PC-3 (cell line): ENCODE results near the gene VDAC2. TPM values are rescaled to one million over a fixed set of nuclear protein-coding genes. Genes with fewer than 3 reads are reported as not detected.

ENCODE experiments used
- ATAC-seq: fragments of 200-7000 bp; cut with Tn5 transposase; 2 replicates; pipeline ENCODE4 v1.9.1; 2020; ENCODE audit warnings: mild to moderate bottlenecking, moderate library complexity
- BruUV-seq: library from RNA; stranded (reverse); fragments of 400-500 nt; replicated peaks from 2 replicates; lab custom pipeline; 2021; lab: Mats Ljungman, UMichigan
- CTCF ChIA-PET: fragments of 300-600 bp; sonication (Branson Sonifier 250); formaldehyde crosslinking; loops from one replicate; lab custom pipeline; 2022; ENCODE audit warnings: antibody characterized with exemption; lab: Charles Lee
- POLR2A ChIA-PET: fragments of 300-600 bp; sonication (Branson Sonifier 250); formaldehyde crosslinking; loops from one replicate; lab custom pipeline; 2022; ENCODE audit warnings: antibody characterized with exemption; ENCODE audit not compliant: unreplicated experiment; lab: Charles Lee
- DNase-seq: peaks from one replicate; pipeline ENCODE4 v3.0.0-alpha.2; 2015
- H2AFZ ChIP-seq: fragments of 300-600 bp; sonication (generic); 2 replicates; pipeline ENCODE4 v1.6.0; 2016; ENCODE audit warnings: antibody characterized with exemption, low read length
- H3F3A ChIP-seq: fragments of 300-600 bp; sonication (generic); one replicate; pipeline ENCODE4 v1.6.0; 2017; ENCODE audit warnings: antibody characterized with exemption, low read length, control low read depth, mild to moderate bottlenecking; ENCODE audit not compliant: unreplicated experiment
- H3K27ac ChIP-seq: fragments of 300-600 bp; sonication (generic); 2 replicates; pipeline ENCODE4 v1.5.1; 2016; ENCODE audit warnings: mild to moderate bottlenecking, low read length
- H3K27me3 ChIP-seq: fragments of 300-600 bp; sonication (generic); 2 replicates; pipeline ENCODE4 v1.6.1; 2016; ENCODE audit warnings: low read length, mixed read lengths
- H3K36me3 ChIP-seq: fragments of 300-600 bp; sonication (generic); 2 replicates; pipeline ENCODE4 v1.6.1; 2016; ENCODE audit warnings: low read depth, mixed run types, low read length, mixed read lengths
- H3K4me1 ChIP-seq: fragments of 300-600 bp; sonication (generic); 2 replicates; pipeline ENCODE4 v1.5.1; 2016; ENCODE audit warnings: low read length; ENCODE audit not compliant: insufficient read depth
- H3K4me2 ChIP-seq: fragments of 300-600 bp; sonication (generic); 2 replicates; pipeline ENCODE4 v1.6.0; 2016; ENCODE audit warnings: low read length
- H3K4me3 ChIP-seq: fragments of 300-600 bp; sonication (generic); 2 replicates; pipeline ENCODE4 v1.5.1; 2016; ENCODE audit warnings: mild to moderate bottlenecking, low read length, mixed read lengths
- H3K79me2 ChIP-seq: fragments of 300-600 bp; sonication (generic); 2 replicates; pipeline ENCODE4 v1.6.1; 2017; ENCODE audit warnings: low read length, mixed read lengths
- H3K9ac ChIP-seq: fragments of 300-600 bp; sonication (generic); 2 replicates; pipeline ENCODE4 v1.6.0; 2016; ENCODE audit warnings: mild to moderate bottlenecking, low read length
- H3K9me2 ChIP-seq: fragments of 300-600 bp; sonication (generic); replicated peaks from 2 replicates; pipeline ENCODE4 v1.6.1; 2016; ENCODE audit warnings: mixed run types, low read length, mixed read lengths
- H3K9me3 ChIP-seq: fragments of 300-600 bp; sonication (generic); 2 replicates; pipeline ENCODE4 v1.6.1; 2016; ENCODE audit warnings: low read length, mixed read lengths
- H4K20me1 ChIP-seq: fragments of 300-600 bp; sonication (generic); 2 replicates; pipeline ENCODE4 v1.6.1; 2016; ENCODE audit warnings: low read length, mixed read lengths
- EZH2 ChIP-seq: fragments of 300-600 bp; sonication (generic); IDR thresholded peaks from one replicate; pipeline ENCODE4 v1.6.1; 2017; ENCODE audit warnings: antibody characterized with exemption, mild to moderate bottlenecking, low read length; ENCODE audit not compliant: unreplicated experiment
- EZH2phosphoT487 ChIP-seq: fragments of 300-600 bp; sonication (generic); IDR thresholded peaks from 2 replicates; pipeline ENCODE4 v1.6.1; 2018; ENCODE audit warnings: mild to moderate bottlenecking, antibody characterized with exemption, low read length, borderline replicate concordance
- intact Hi-C: fragments of 100-400 bp; cut with micrococcal nuclease; formaldehyde crosslinking; loops from 2 replicates; pipeline ENCODE4 v1.9.0; 2023
- total RNA-seq: library from RNA; depleted of rRNA; stranded (reverse); fragments of >200 nt; gene quantifications from 2 replicates; pipeline ENCODE4 v1.2.3, GENCODE V29; 2014
- TF ChIP-seq, protein P1 (sequence below): fragments of 300-600 bp; sonication (generic); conservative IDR thresholded peaks from 2 replicates; pipeline ENCODE4 v1.5.1; 2017; ENCODE audit warnings: antibody characterized with exemption, low read depth, mild to moderate bottlenecking, low read length

VDAC2 gene
- total RNA-seq, 1 experiment from 2014 or later = 542 TPM

DNA sequence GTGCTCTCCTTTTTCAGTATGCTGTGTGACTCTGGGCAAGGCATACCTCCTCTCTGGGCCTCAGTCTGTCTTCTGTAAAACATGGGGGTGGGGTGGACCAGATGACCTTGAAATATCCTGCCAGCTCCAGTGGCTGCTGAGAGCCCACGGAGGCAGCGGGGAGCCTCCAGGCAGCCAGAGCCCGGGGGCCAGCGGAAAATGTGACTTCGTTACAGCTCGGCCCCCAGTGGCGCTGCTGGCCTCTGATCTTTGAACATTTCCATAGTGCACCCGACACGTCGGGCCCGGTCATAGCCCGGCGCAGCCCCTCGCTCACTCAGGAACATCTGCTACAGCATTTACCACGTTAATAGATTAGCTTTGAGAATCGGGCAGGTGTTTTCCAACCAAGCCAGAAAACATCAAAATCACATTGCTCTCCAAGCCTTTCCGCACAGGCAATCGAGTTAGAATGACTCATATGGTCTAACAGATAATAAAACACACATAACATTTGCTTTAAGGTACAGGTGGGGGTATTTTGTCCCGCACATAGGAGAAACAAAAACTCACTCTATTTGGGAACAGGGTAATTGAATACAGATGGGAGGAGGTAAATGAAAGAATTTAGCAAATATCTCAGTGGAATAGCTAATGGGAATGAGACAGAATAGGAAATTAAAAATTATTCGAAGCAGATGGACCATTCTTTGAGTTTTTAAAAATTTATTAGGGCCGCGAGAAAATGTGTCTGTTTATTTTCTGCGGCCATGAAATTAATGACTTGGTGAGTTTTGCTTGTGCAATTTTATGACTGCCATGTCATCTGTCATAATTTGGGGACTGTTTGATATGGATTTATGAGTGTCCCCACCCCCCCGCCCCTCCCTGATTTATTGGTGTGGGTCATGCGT, 51.5 kb downstream of the VDAC2 start:
- ATAC-seq (peak; percentile 77), DNase-seq (peak; percentile 87)
- H3K79me2 ChIP-seq = no peaks in the 10 kb centered on the region
- peak overlapping the region; percentile 37; the same call in 1 of the 2 replicates for H3K4me3 ChIP-seq
- intact Hi-C loops = loop anchor here (1.0 kb wide), 1 partner anchor 133 kb away; no protein-coding TSS in a partner anchor
- H3K36me3 ChIP-seq = no peaks in the 10 kb centered on the region
- peaks cover 5% of the 10 kb centered on the region for H3F3A ChIP-seq
- ChIA-PET CTCF (interaction anchor here (1.1 kb wide), 1 partner anchor 133 kb away, joined by 4 read pairs; no protein-coding TSS in a partner anchor), POLR2A (interaction anchor here (0.6 kb wide), 1 partner anchor 1007 kb away, joined by 6 read pairs; no protein-coding TSS in a partner anchor)
- H3K4me1 ChIP-seq = peaks cover 28% of the 10 kb centered on the region
- no peaks in the 10 kb centered on the region for H3K9me2 ChIP-seq
- H3K27ac ChIP-seq = peak overlapping the region; percentile 66
- no peak for TF ChIP-seq EZH2phosphoT487
- TF ChIP-seq EZH2 = no peak
- TF ChIP-seq, protein P1, sequence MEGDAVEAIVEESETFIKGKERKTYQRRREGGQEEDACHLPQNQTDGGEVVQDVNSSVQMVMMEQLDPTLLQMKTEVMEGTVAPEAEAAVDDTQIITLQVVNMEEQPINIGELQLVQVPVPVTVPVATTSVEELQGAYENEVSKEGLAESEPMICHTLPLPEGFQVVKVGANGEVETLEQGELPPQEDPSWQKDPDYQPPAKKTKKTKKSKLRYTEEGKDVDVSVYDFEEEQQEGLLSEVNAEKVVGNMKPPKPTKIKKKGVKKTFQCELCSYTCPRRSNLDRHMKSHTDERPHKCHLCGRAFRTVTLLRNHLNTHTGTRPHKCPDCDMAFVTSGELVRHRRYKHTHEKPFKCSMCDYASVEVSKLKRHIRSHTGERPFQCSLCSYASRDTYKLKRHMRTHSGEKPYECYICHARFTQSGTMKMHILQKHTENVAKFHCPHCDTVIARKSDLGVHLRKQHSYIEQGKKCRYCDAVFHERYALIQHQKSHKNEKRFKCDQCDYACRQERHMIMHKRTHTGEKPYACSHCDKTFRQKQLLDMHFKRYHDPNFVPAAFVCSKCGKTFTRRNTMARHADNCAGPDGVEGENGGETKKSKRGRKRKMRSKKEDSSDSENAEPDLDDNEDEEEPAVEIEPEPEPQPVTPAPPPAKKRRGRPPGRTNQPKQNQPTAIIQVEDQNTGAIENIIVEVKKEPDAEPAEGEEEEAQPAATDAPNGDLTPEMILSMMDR = no peak
- H3K9ac ChIP-seq = no peak overlapping the region
- no TSS peak for BruUV-seq
- no peaks in the 10 kb centered on the region; the same call in 1 of the 2 replicates for H3K9me3 ChIP-seq
- peak overlapping the region; percentile 68 for H3K4me2 ChIP-seq
- no peaks in the 10 kb centered on the region for H4K20me1 ChIP-seq
- H3K27me3 ChIP-seq = no peaks in the 10 kb centered on the region
- H2AFZ ChIP-seq = peak overlapping the region; percentile 4; the same call in 1 of the 2 replicates

DNA sequence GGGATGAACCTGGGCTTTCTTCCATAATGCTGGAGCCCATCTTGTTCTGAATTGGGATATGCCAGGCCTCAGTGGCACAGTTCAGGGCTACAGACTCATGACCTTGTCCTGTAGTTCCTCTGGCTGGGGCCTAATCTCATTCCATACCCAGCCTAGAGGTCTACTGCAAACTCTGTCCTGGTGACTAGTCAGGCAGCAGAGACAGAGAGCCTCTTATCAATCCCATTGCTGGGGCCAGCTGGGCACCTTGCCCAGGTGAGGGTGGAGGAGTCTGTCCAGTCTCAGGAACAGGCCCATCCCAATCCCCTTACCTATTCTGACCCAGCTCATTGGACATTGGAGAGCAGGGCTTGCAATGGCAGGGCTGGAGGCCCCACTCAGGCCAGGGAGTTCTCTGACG, 53.2 kb downstream of the VDAC2 start:
- no peak overlapping the region for H3K27ac ChIP-seq
- H2AFZ ChIP-seq = no peak overlapping the region
- no peak overlapping the region for H3K4me3 ChIP-seq
- peaks cover 5% of the 10 kb centered on the region for H3F3A ChIP-seq
- POLR2A ChIA-PET = no interaction called here
- H3K4me1 ChIP-seq = peaks cover 28% of the 10 kb centered on the region
- no peaks in the 10 kb centered on the region for H3K27me3 ChIP-seq
- H3K9me3 ChIP-seq = no peaks in the 10 kb centered on the region; the same call in 1 of the 2 replicates
- no TSS peak for BruUV-seq
- H3K4me2 ChIP-seq = 0 out of 2 replicates have a peak overlapping the region, but pooled peaks have one; percentile 68
- CTCF ChIA-PET = no interaction called here
- no peaks in the 10 kb centered on the region for H3K9me2 ChIP-seq
- intact Hi-C loops = no loop called here
- no peaks in the 10 kb centered on the region for H3K36me3 ChIP-seq
- no peaks in the 10 kb centered on the region for H3K79me2 ChIP-seq
- TF ChIP-seq, protein P1 = no peak
- TF ChIP-seq EZH2phosphoT487 = no peak
- TF ChIP-seq EZH2 = no peak
- ATAC-seq (no peak), DNase-seq (no peak)
- H3K9ac ChIP-seq = no peak overlapping the region
- no peaks in the 10 kb centered on the region for H4K20me1 ChIP-seq
